ENCODE data around the gene GHR. TPM values are rescaled to one million over a fixed set of nuclear protein-coding genes. Genes with fewer than 3 reads are reported as not detected.

Gene GHR
- total RNA-seq, 1 donor from 2014 or later, result 6.4 TPM

- Histone ChIP-seq H3K4me3 (no peak overlapping the region), H3K36me3 (no peaks in the 10 kb centered on the region), H3K4me1 (peaks cover 2 to 6% of the 10 kb centered on the region in 2 donors), H3K27me3 (no peaks in the 10 kb centered on the region), H3K27ac (no peak overlapping the region), H3K9me3 (peaks cover 0 to 3% of the 10 kb centered on the region in 2 donors)
- no peak for TF ChIP-seq CTCF (IDR thresholded peaks at IDR 0.05)
- no peak for DNase-seq (ENCODE audit: low spot score in 2 of 2)
- intact Hi-C loops (cut with DNase I), result no loop called here
Measured at GRCh38 chr5:42487077-42487476, 63.8 kb downstream of the GHR start.

GRCh38 chr5:42487821-42488220 lies 64.6 kb downstream of the GHR start:
- Histone ChIP-seq H3K4me1 (peaks cover 2 to 11% of the 10 kb centered on the region in 2 donors), H3K36me3 (no peaks in the 10 kb centered on the region), H3K27ac (no peak overlapping the region), H3K27me3 (no peaks in the 10 kb centered on the region), H3K9me3 (no peaks in the 10 kb centered on the region), H3K4me3 (no peak overlapping the region)
- TF ChIP-seq CTCF (IDR thresholded peaks at IDR 0.05), result no peak
- intact Hi-C loops (cut with DNase I), result no loop called here
- no peak for DNase-seq (ENCODE audit: low spot score in 2 of 2)

- no peak overlapping the region for H3K27ac ChIP-seq
- H3K9me3 ChIP-seq, result no peaks in the 10 kb centered on the region
- intact Hi-C loops (cut with DNase I), result no loop called here
- no peak for TF ChIP-seq CTCF (IDR thresholded peaks at IDR 0.05)
- H3K27me3 ChIP-seq, result no peaks in the 10 kb centered on the region
- no peak for DNase-seq (ENCODE audit: low spot score in 2 of 2)
- H3K4me3 ChIP-seq, result no peak overlapping the region
- no peaks in the 10 kb centered on the region for H3K36me3 ChIP-seq
- H3K4me1 ChIP-seq, result peaks cover 2 to 11% of the 10 kb centered on the region in 2 donors
Measured at GRCh38 chr5:42490831-42491230, 67.6 kb downstream of the GHR start.

GRCh38 chr5:42491699-42492098 lies 68.5 kb downstream of the GHR start:
- no peaks in the 10 kb centered on the region for H3K27me3 ChIP-seq
- no peaks in the 10 kb centered on the region for H3K36me3 ChIP-seq
- no peaks in the 10 kb centered on the region for H3K9me3 ChIP-seq
- H3K4me1 ChIP-seq, result peaks cover 2 to 11% of the 10 kb centered on the region in 2 donors
- H3K4me3 ChIP-seq, result no peak overlapping the region
- no peak for DNase-seq (ENCODE audit: low spot score in 2 of 2)
- intact Hi-C loops (cut with DNase I), result no loop called here
- TF ChIP-seq CTCF (IDR thresholded peaks at IDR 0.05), result no peak
- H3K27ac ChIP-seq, result peak overlapping the region; percentile 23 to 31

- DNase-seq (ENCODE audit: low spot score in 2 of 2), result no peak
- H3K36me3 ChIP-seq, result no peaks in the 10 kb centered on the region
- intact Hi-C loops (cut with DNase I), result no loop called here
- H3K4me3 ChIP-seq, result no peak overlapping the region
- no peaks in the 10 kb centered on the region for H3K9me3 ChIP-seq
- H3K27ac ChIP-seq, result no peak overlapping the region
- no peaks in the 10 kb centered on the region for H3K27me3 ChIP-seq
- no peak for TF ChIP-seq CTCF (IDR thresholded peaks at IDR 0.05)
- H3K4me1 ChIP-seq, result peaks cover 2 to 11% of the 10 kb centered on the region in 2 donors
Measured at GRCh38 chr5:42492974-42493373, 69.7 kb downstream of the GHR start.

GRCh38 chr5:42494414-42494813 lies 71.2 kb downstream of the GHR start:
- DNase-seq (ENCODE audit: low spot score in 2 of 2), result no peak
- Histone ChIP-seq H3K4me1 (peaks cover 2 to 11% of the 10 kb centered on the region in 2 donors), H3K9me3 (no peaks in the 10 kb centered on the region), H3K27me3 (no peaks in the 10 kb centered on the region), H3K36me3 (no peaks in the 10 kb centered on the region), H3K4me3 (no peak overlapping the region), H3K27ac (no peak overlapping the region)
- TF ChIP-seq CTCF (IDR thresholded peaks at IDR 0.05), result no peak
- intact Hi-C loops (cut with DNase I), result no loop called here

Data from ascending aorta (tissue), 2 donors.